Activated T-cell treated with anti-CD3 and anti-CD28 coated beads, Interleukin-2, amount 50 U/mL, for 1 hour (primary cell): ENCODE data around the gene DECR2.
"Not testable (repeated sequence)": the region's sequence is repeated elsewhere in the genome, so short reads cannot be mapped to it uniquely, and the experiment has no call there.

Source experiments
- DNase-seq: peaks from one replicate; pipeline ENCODE4 v3.0.0-alpha.2; 2020

Gene DECR2

GRCh38 chr16:405548-406506, 4.1 kb downstream of the DECR2 start:
- no peak for DNase-seq

GRCh38 chr16:407253-407652, 5.6 kb downstream of the DECR2 start:
- DNase-seq, result no peak

GRCh38 chr16:410516-411178, 9.0 kb downstream of the DECR2 start:
- DNase-seq, result no peak

- DNase-seq, result no peak
Observed at GRCh38 chr16:411576-412265, 10.0 kb downstream of the DECR2 start.

- no peak for DNase-seq
Observed at GRCh38 chr16:414395-415169, 12.9 kb downstream of the DECR2 start.

- not testable (repeated sequence) for DNase-seq
Observed at GRCh38 chr16:415170-415498, 13.4 kb downstream of the DECR2 start.

- DNase-seq, result not testable (repeated sequence)
Observed at GRCh38 chr16:422179-422578, 20.5 kb downstream of the DECR2 start.

GRCh38 chr16:424033-424622, 22.4 kb downstream of the DECR2 start:
- no peak for DNase-seq

GRCh38 chr16:424623-425081, 23.0 kb downstream of the DECR2 start:
- DNase-seq, result no peak

GRCh38 chr16:425082-425718, 23.5 kb downstream of the DECR2 start, which contains the start of gene RAB11FIP3:
Gene RAB11FIP3, plus strand, starts transcription at chr16:425649. Its CDS starts 358 bp downstream, at chr16:426007.
- DNase-seq, result peak; percentile 91

- DNase-seq, result no peak
Observed at GRCh38 chr16:425740-426114, 24.0 kb downstream of the DECR2 start.

GRCh38 chr16:426115-426905, 24.6 kb downstream of the DECR2 start:
- DNase-seq, result peak; percentile 33

- DNase-seq, result peak; percentile 23
Observed at GRCh38 chr16:426906-427249, 25.2 kb downstream of the DECR2 start.

- DNase-seq, result no peak
Observed at GRCh38 chr16:427250-427649, 25.6 kb downstream of the DECR2 start.

- DNase-seq, result no peak
Observed at GRCh38 chr16:430904-431303, 29.2 kb downstream of the DECR2 start.

GRCh38 chr16:440627-441026, 38.9 kb downstream of the DECR2 start:
- DNase-seq, result no peak

GRCh38 chr16:441447-441846, 39.8 kb downstream of the DECR2 start:
- DNase-seq, result no peak

GRCh38 chr16:442976-443375, 41.3 kb downstream of the DECR2 start:
- DNase-seq, result no peak

GRCh38 chr16:444027-444426, 42.3 kb downstream of the DECR2 start:
- no peak for DNase-seq

GRCh38 chr16:445566-445965, 43.9 kb downstream of the DECR2 start:
- no peak for DNase-seq

GRCh38 chr16:450385-450784, 48.7 kb downstream of the DECR2 start:
- DNase-seq, result no peak
